MG63 (cell line): ENCODE results near the gene COL6A3. TPM values are rescaled to one million over a fixed set of nuclear protein-coding genes. Genes with fewer than 3 reads are reported as not detected.

Source experiments
- DNase-seq: peaks from one replicate; pipeline ENCODE4 v3.0.0-alpha.2; 2020
- H3K27me3 ChIP-seq: fragments of 250-450 bp; sonication (Bioruptor Pico); 2 replicates; pipeline ENCODE4 v1.5.1; 2020; ENCODE audit warnings: mild to moderate bottlenecking, moderate library complexity
- H3K36me3 ChIP-seq: fragments of 250-450 bp; sonication (Bioruptor Pico); 2 replicates; pipeline ENCODE4 v1.5.1; 2020; ENCODE audit warnings: mild to moderate bottlenecking, moderate library complexity
- H3K4me3 ChIP-seq: fragments of 250-450 bp; sonication (Bioruptor Pico); 2 replicates; pipeline ENCODE4 v1.5.1; 2020; ENCODE audit warnings: mild to moderate bottlenecking, moderate library complexity
- H3K9me3 ChIP-seq: fragments of 250-450 bp; sonication (Bioruptor Pico); 2 replicates; pipeline ENCODE4 v1.5.1; 2020; ENCODE audit warnings: mild to moderate bottlenecking, moderate library complexity
- total RNA-seq: library from RNA; depleted of rRNA; stranded (reverse); fragments of >200 nt; shearing (Covaris generic); gene quantifications from 2 replicates; pipeline ENCODE4 v1.2.3, GENCODE V29; 2014; ENCODE audit warnings: low replicate concordance

COL6A3 gene
- total RNA-seq, 1 experiment from 2014 or later, result 564 TPM

DNA sequence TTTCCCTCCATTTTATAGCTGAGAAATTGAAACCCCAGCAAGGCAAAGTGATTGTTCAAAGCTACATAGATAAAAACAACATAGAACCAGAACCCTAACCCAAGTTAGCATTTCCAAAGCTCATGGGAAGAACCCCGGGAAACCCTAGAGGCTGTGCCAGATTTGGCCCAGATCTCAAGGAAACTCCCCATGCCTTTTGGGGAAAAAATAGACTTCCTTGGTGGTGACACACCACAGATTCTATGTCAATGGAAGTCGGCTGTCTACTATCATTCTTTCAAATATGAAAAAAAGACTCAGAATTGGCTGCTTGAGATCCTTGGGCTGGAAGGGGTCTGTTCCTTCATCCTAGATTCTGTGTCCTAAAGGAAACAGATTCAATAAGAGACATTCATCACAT is 8.4 kb downstream of the COL6A3 start:
- Histone ChIP-seq H3K27me3 (no peaks in the 10 kb centered on the region), H3K9me3 (no peaks in the 10 kb centered on the region), H3K4me3 (no peak overlapping the region), H3K36me3 (peaks cover 88% of the 10 kb centered on the region)
- DNase-seq, result no peak

DNA sequence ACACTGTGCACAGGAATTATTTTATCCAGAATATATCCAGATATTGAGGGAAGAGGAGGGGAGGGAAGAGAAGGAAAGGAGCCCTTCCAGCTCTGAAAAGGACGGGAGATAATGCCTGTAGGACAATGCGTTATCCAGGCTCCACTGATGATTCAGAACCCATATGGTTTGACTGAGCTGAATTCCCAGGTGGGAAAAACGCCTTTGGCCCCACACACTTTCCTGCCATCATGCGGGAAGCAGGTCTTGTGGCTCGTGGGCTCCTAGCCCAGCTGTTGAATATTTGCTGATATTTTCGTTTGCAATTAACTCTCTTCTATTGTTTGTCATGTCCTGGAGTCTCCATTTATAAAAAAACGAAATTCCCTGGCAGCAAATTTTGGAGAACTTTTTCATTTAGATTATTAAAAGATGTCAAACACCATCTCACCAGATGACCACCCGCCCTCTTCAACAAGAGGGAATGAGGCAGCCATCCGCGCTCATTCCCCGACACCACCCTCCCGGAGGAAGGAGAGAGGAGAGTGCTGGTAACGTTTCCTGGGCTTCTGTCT is 8.9 kb downstream of the COL6A3 start:
- Histone ChIP-seq H3K9me3 (no peaks in the 10 kb centered on the region), H3K4me3 (no peak overlapping the region), H3K36me3 (peaks cover 92% of the 10 kb centered on the region), H3K27me3 (no peaks in the 10 kb centered on the region)
- no peak for DNase-seq

- DNase-seq, result no peak
- no peak overlapping the region for H3K4me3 ChIP-seq
- no peaks in the 10 kb centered on the region for H3K27me3 ChIP-seq
- peaks cover 93% of the 10 kb centered on the region for H3K36me3 ChIP-seq
- H3K9me3 ChIP-seq, result no peaks in the 10 kb centered on the region
These were observed 9.6 kb downstream of the COL6A3 start for GRCh38 chr2:237404413-237404812.

GRCh38 chr2:237403024-237403882 is 10.7 kb downstream of the COL6A3 start:
- no peaks in the 10 kb centered on the region for H3K9me3 ChIP-seq
- DNase-seq, result no peak
- no peak overlapping the region for H3K4me3 ChIP-seq
- H3K27me3 ChIP-seq, result no peaks in the 10 kb centered on the region
- H3K36me3 ChIP-seq, result peaks cover 97% of the 10 kb centered on the region

GRCh38 chr2:237400199-237400598 is 13.8 kb downstream of the COL6A3 start:
- Histone ChIP-seq H3K27me3 (no peaks in the 10 kb centered on the region), H3K36me3 (peaks cover 98% of the 10 kb centered on the region), H3K9me3 (peaks cover 2% of the 10 kb centered on the region; the same call in 1 of the 2 replicates), H3K4me3 (no peak overlapping the region)
- no peak for DNase-seq

GRCh38 chr2:237397072-237397471 is 16.9 kb downstream of the COL6A3 start:
- peaks cover 2% of the 10 kb centered on the region; the same call in 1 of the 2 replicates for H3K9me3 ChIP-seq
- no peak for DNase-seq
- H3K4me3 ChIP-seq, result no peak overlapping the region
- peaks cover 98% of the 10 kb centered on the region for H3K36me3 ChIP-seq
- no peaks in the 10 kb centered on the region for H3K27me3 ChIP-seq

DNA sequence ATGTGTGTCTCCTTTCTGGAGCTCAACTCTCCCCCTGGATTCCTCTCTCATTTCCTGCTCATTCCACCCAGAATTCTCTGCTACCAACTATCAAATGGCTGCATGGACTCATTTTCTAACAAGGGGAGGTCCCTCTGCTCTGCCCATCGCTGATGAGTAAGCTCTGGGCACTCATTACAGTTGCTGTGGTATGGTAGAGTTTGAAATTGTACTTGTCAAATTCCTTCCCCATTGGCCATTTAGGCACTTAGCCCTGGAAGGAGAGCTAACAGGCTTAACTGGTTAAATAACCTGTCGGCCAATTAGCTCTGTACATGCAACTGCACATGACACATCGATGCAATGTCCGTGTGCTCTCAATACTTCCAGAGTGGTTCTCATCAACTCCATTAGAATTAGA is 20.4 kb downstream of the COL6A3 start:
- Histone ChIP-seq H3K27me3 (no peaks in the 10 kb centered on the region), H3K4me3 (no peak overlapping the region), H3K36me3 (peaks cover 98% of the 10 kb centered on the region), H3K9me3 (peaks cover 2% of the 10 kb centered on the region; the same call in 1 of the 2 replicates)
- DNase-seq, result peak; percentile 40

DNA sequence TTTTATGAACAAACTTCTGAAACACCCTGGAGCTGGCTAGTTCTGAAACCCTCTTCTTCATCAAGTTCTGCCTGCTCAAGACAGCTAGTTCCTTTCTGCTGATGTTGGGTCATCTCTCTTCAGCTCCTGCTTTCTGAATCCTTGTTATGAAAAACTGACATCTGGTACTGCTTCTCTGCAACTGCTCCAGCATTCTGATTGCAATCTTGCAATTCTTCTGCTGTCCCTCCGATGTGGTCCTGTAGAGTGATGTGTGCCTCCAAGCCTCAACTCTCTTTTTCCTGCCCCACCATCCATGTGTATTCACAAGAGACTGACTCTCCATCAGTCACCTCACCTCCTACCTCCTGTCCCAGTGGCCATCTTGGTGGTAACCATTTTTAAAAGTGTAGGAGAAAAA is 21.8 kb downstream of the COL6A3 start:
- peaks cover 2% of the 10 kb centered on the region; the same call in 1 of the 2 replicates for H3K9me3 ChIP-seq
- H3K36me3 ChIP-seq, result peaks cover 100% of the 10 kb centered on the region
- no peak for DNase-seq
- H3K4me3 ChIP-seq, result no peak overlapping the region
- H3K27me3 ChIP-seq, result no peaks in the 10 kb centered on the region

- Histone ChIP-seq H3K27me3 (no peaks in the 10 kb centered on the region), H3K4me3 (no peak overlapping the region), H3K36me3 (peaks cover 100% of the 10 kb centered on the region), H3K9me3 (peaks cover under 1% of the 10 kb centered on the region; the same call in 1 of the 2 replicates)
- DNase-seq, result no peak
These were observed 22.8 kb downstream of the COL6A3 start for GRCh38 chr2:237391140-237391539.

GRCh38 chr2:237390235-237390634 is 23.7 kb downstream of the COL6A3 start:
- Histone ChIP-seq H3K4me3 (no peak overlapping the region), H3K36me3 (peaks cover 100% of the 10 kb centered on the region), H3K9me3 (no peaks in the 10 kb centered on the region), H3K27me3 (no peaks in the 10 kb centered on the region)
- no peak for DNase-seq

DNA sequence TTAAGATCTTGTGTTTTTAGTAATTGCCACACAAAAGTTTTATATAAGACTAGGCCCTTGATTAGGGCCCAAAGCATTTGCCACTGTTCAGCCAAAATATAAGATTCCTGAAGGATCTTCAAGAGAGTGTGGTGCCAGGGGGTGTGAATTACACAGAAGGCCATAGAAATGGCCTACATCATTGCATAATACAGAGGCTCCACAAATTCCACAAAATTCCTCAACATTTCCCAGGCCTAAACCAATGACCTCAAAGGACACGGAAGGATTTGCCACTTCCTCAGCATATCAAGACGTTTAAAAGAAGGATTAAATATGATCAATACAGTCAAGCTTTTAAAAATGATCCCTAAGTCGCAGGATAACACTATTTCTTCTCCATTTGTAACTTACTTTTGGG is 24.1 kb downstream of the COL6A3 start:
- H3K4me3 ChIP-seq, result no peak overlapping the region
- DNase-seq, result no peak
- no peaks in the 10 kb centered on the region for H3K9me3 ChIP-seq
- no peaks in the 10 kb centered on the region for H3K27me3 ChIP-seq
- H3K36me3 ChIP-seq, result peaks cover 100% of the 10 kb centered on the region

DNA sequence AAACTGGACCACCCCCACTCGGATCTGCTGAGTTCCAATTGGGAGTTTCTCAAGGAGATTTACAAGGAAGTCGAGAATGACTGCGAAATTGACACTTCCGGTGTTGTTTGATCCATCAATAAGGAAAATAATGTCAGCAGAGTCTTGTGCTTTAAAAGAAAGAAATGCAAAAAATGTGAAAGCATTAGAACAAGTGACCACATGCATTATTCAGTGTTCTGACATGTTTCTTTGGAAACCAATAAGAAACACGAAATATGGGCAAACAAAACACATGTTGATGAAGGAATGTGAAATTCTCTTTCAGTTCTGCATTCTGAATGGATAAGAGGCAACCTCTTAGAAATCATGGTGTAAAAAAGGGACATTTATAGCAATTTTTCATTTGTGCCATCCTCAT is 25.9 kb downstream of the COL6A3 start:
- H3K4me3 ChIP-seq, result no peak overlapping the region
- H3K9me3 ChIP-seq, result no peaks in the 10 kb centered on the region
- H3K36me3 ChIP-seq, result peaks cover 100% of the 10 kb centered on the region
- no peaks in the 10 kb centered on the region for H3K27me3 ChIP-seq
- DNase-seq, result no peak

GRCh38 chr2:237384672-237385020 is 29.3 kb downstream of the COL6A3 start:
- Histone ChIP-seq H3K36me3 (peaks cover 98% of the 10 kb centered on the region), H3K9me3 (no peaks in the 10 kb centered on the region), H3K4me3 (no peak overlapping the region), H3K27me3 (no peaks in the 10 kb centered on the region)
- no peak for DNase-seq

DNA sequence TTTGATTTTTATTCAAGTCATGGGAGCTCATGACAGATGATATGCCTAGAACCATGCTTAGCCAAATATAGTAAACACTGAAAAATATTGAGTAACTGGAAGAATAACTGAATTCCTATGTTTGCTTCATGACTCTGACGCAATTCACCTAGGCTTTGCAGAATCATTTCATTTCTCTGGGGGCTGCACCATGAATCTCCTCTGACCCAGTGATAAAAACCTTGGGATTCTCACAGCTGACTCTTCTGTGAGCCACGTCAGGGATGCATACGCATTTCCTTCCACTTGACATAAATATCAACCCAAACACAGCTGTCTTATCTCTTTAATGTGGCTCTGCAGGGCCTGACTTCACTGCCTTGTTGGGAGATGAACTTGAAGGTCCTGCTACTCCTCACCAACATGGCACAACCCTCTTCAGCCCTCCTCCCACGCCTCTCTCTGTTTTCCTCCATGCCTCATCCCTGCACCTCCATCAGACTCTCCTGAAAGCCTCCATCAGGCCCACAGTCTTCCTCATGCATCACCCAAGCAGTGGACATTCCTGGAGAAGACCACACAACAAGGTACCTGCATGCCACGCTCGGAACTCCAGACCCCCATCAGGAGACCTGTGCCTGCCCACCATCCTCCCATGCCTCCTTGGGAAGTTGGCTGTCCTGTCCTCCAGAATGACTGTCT is 29.8 kb downstream of the COL6A3 start:
- DNase-seq, result no peak
- peaks cover 98% of the 10 kb centered on the region for H3K36me3 ChIP-seq

GRCh38 chr2:237380768-237381167 is 33.2 kb downstream of the COL6A3 start:
- H3K9me3 ChIP-seq, result no peaks in the 10 kb centered on the region
- H3K27me3 ChIP-seq, result no peaks in the 10 kb centered on the region
- H3K36me3 ChIP-seq, result peaks cover 98% of the 10 kb centered on the region
- DNase-seq, result no peak
- no peak overlapping the region for H3K4me3 ChIP-seq

More for the DNA sequence above, 29.8 kb downstream of the COL6A3 start:
- no peaks in the 10 kb centered on the region for H3K9me3 ChIP-seq
- H3K4me3 ChIP-seq, result no peak overlapping the region
- H3K27me3 ChIP-seq, result no peaks in the 10 kb centered on the region

DNA sequence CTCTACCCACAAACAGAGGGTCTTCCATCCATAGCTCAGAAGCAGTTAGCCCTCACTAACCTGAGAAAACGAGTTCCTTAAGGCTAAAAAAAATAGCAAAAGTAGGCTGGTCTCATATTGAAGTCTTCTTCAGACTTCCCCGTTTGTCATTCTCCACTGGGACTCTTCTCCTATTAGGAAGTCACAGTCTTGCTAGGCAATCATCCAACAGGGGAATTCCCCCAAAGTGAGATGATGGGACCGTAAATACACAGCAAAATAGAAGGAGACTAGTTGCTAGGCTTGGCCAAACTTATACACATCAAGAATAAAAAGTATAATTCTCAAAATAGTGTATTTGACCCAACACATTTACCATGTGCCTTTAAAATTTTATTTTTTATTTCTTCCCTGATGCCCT is 34.3 kb downstream of the COL6A3 start:
- H3K36me3 ChIP-seq, result peaks cover 98% of the 10 kb centered on the region
- H3K9me3 ChIP-seq, result no peaks in the 10 kb centered on the region
- no peak for DNase-seq
- H3K4me3 ChIP-seq, result no peak overlapping the region
- H3K27me3 ChIP-seq, result no peaks in the 10 kb centered on the region

GRCh38 chr2:237378650-237379049 is 35.3 kb downstream of the COL6A3 start:
- Histone ChIP-seq H3K9me3 (no peaks in the 10 kb centered on the region), H3K27me3 (no peaks in the 10 kb centered on the region), H3K4me3 (no peak overlapping the region), H3K36me3 (peaks cover 98% of the 10 kb centered on the region)
- DNase-seq, result no peak
